GM12878 (cell line): Measurements from ENCODE around the gene SETD1A. TPM values are rescaled to one million over a fixed set of nuclear protein-coding genes. Genes with fewer than 3 reads are reported as not detected.

Experiments used
- BACH1 ChIP-seq: fragments of 450-650 bp; IDR thresholded peaks from 2 replicates; pipeline ENCODE4 v1.6.1; 2017; ENCODE audit warnings: mild to moderate bottlenecking, borderline replicate concordance
- NBN ChIP-seq: fragments of 450-650 bp; IDR thresholded peaks from 2 replicates; pipeline ENCODE4 v1.6.1; 2016
- NKRF ChIP-seq: fragments of 450-650 bp; conservative IDR thresholded peaks from 2 replicates; pipeline ENCODE4 v1.6.1; 2017; ENCODE audit warnings: mild to moderate bottlenecking, moderate library complexity
- PML ChIP-seq: IDR thresholded peaks from 2 replicates; pipeline ENCODE4 v1.6.1; 2012; ENCODE audit warnings: low read length, inconsistent platforms
- POLR2A ChIP-seq: IDR thresholded peaks from 2 replicates; pipeline ENCODE4 v1.6.1; 2011; ENCODE audit warnings: low read depth, mild to moderate bottlenecking, low read length
- RELB ChIP-seq: fragments of 450-650 bp; IDR thresholded peaks from 2 replicates; pipeline ENCODE4 v1.6.1; 2017; ENCODE audit warnings: low read depth, mild to moderate bottlenecking, moderate library complexity
- REST ChIP-seq: IDR thresholded peaks from 2 replicates; pipeline ENCODE4 v1.6.1; 2012; ENCODE audit warnings: mild to moderate bottlenecking, low read depth, low read length
- polyA plus RNA-seq, 11 experiments: library from polyadenylated mRNA; depleted of rRNA in 4 of 11; unstranded in 6 of 11; stranded (reverse) in 5 of 11; fragments of >200 nt; fragmentation: Nextera tagmentation in 4 of 11; fragmentation: Illumina TruSeq in 1 of 11; extraction: Ambion mirVana in 4 of 11; extraction: Trizol in 1 of 11; gene quantifications; 1 replicate in 1 of 11; 2 replicates in 10 of 11; pipeline versions ENCODE4 v1.2.1 to v1.2.3, GENCODE V29; 2011 to 2016; ENCODE audit warnings: inconsistent platforms in 2 of 11, missing spikeins in 2 of 11, low read depth in 1 of 11
- total RNA-seq, 4 experiments: library from RNA; depleted of rRNA in 3 of 4; stranded (reverse); fragments of >200 nt in 3 of 4; fragmentation: Illumina TruSeq in 1 of 4; extraction: Trizol in 1 of 4; gene quantifications; 2 replicates each; pipeline versions ENCODE4 v1.2.1 to v1.2.3, GENCODE V29; 2013 to 2021

The SETD1A gene
- total and polyA plus RNA-seq, 10 of the 15 experiments (the other 5 are each of a cell fraction or from before 2014, with no cell fraction given): 0.02 to 25.9 (median 4.9) TPM

- peak; percentile 43; the same call in 1 of the 2 replicates for TF ChIP-seq PML
- peak; percentile 46; the same call in 1 of the 2 replicates for TF ChIP-seq RELB
- TF ChIP-seq POLR2A: peak; percentile 82
- no peak for TF ChIP-seq NBN
- peak; percentile 76 for TF ChIP-seq NKRF
- TF ChIP-seq REST: no peak
- TF ChIP-seq BACH1: peak; percentile 65; the same call in 1 of the 2 replicates
Observed at GRCh38 chr16:30948667-30949649, 8.6 kb upstream of the SETD1A start, which contains the start of gene ORAI3 (continued).
